Heart left ventricle (tissue), 16 donors: ENCODE results near the gene ABCD1. TPM values are rescaled to one million over a fixed set of nuclear protein-coding genes. Genes with fewer than 3 reads are reported as not detected.
A peak's percentile ranks its signal among the peaks of the same experiment; 100 is the strongest.

Experiments
- ATAC-seq, 4 donors: fragments of 200-7000 bp; cut with Tn5 transposase; one replicate each; pipeline ENCODE4 v1.9.1; 2020 to 2022; ENCODE audit warnings: moderate library complexity in 4 of 4, mild to moderate bottlenecking in 3 of 4, moderate number of reproducible peaks in 1 of 4
- DNase-seq, 5 donors: peaks; one replicate each; pipeline ENCODE4 v3.0.0-alpha.2; 2020
- H3K27ac ChIP-seq, 12 donors: fragments of 200-600 bp; sonication (generic) in 4 of 12; one replicate each; pipeline versions ENCODE4 v1.5.0 to v1.8.0; 2016 to 2022; ENCODE audit warnings: mild to moderate bottlenecking in 2 of 12
- H3K27me3 ChIP-seq, 9 donors: fragments of 200-600 bp; sonication (generic) in 2 of 9; one replicate each; pipeline versions ENCODE4 v1.5.1 to v1.8.0; 2016 to 2022; ENCODE audit warnings: mild to moderate bottlenecking in 3 of 9
- H3K36me3 ChIP-seq, 9 donors: fragments of 200-600 bp; sonication (generic) in 2 of 9; one replicate each; pipeline versions ENCODE4 v1.5.0 to v1.8.0; 2018 to 2022; ENCODE audit warnings: mild to moderate bottlenecking in 2 of 9
- H3K4me1 ChIP-seq, 12 donors: fragments of 200-600 bp; sonication (generic) in 4 of 12; one replicate each; pipeline versions ENCODE4 v1.5.0 to v1.8.0; 2016 to 2022; ENCODE audit warnings: mild to moderate bottlenecking in 3 of 12
- H3K4me3 ChIP-seq, 12 donors: fragments of 200-600 bp; sonication (generic) in 4 of 12; one replicate each; pipeline versions ENCODE4 v1.5.0 to v1.8.0; 2017 to 2022; ENCODE audit warnings: mild to moderate bottlenecking in 9 of 12, moderate library complexity in 4 of 12
- H3K9me3 ChIP-seq, 12 donors: fragments of 200-600 bp; sonication (generic) in 4 of 12; one replicate each; pipeline versions ENCODE4 v1.5.0 to v1.8.0; 2016 to 2022; ENCODE audit warnings: mild to moderate bottlenecking in 1 of 12
- CTCF ChIP-seq, 12 donors: fragments of 200-600 bp; sonication (generic) in 4 of 12; IDR thresholded peaks; one replicate each; pipeline versions ENCODE4 v1.5.0 to v1.8.0; 2018 to 2022; ENCODE audit warnings: antibody characterized with exemption in 12 of 12, mild to moderate bottlenecking in 5 of 12
- POLR2A ChIP-seq, 2 donors: fragments of 450-650 bp; IDR thresholded peaks; one replicate each; pipeline ENCODE4 v1.6.1; 2017; ENCODE audit warnings: antibody characterized with exemption in 2 of 2, mild to moderate bottlenecking in 2 of 2, moderate library complexity in 2 of 2
- WGBS, 4 donors: extraction: QIAGEN DNeasy Blood & Tissue Kit in 2 of 4; methylation state at CpG; one replicate each; pipeline versions ENCODE4 v1.1.5 to v1.1.7; 2013 to 2018; 5-methylcytosine and 5-hydroxymethylcytosine counted together
- intact Hi-C, 10 donors: fragments of 100-400 bp; cut with DNase I; formaldehyde crosslinking; loops; one replicate each; pipeline versions ENCODE4 v1.11.1 to v1.14.2; 2022
- polyA plus RNA-seq, 2 donors: library from polyadenylated mRNA; stranded (reverse); fragments of 200-250 nt; gene quantifications; one replicate each; pipeline ENCODE4 v1.2.3, GENCODE V29; 2013
- total RNA-seq, 9 donors: library from RNA; depleted of rRNA in 2 of 9; stranded (reverse); fragments of >200 nt in 2 of 9; fragmentation: NEBNext Ultra II Directional in 3 of 9; extraction: Animal tissue kit (Norgen Biotek cat#: 25700) in 3 of 9; gene quantifications; one replicate each; pipeline versions ENCODE4 v1.1.0 to v1.2.4, GENCODE V29; 2016 to 2023
- donor health status: ischemic (EF 13 %, LVEDD 7.1; RV severe dilation, severe dysfunction).
- donor health status: healthy with polysubstance abuse.
- donor health status: DM: no; HTN: yes; CAD: no.
- donor health status: DM: no; HTN: no; CAD: no.
- donor health status: ischemic (EF 25% LVEDD 6.9; RV normal size, moderate dysfunction).
- donor health status: ischemic (EF 25% LVEDD 5.7; RV mildly dilated, moderate dysfunction).
- donor health status: healthy.
- donor health status: DM: yes; HTN: yes; CAD: no.
- donor health status: ischemic (EF 35%, LVEDD 5.7; RV mildly dilated, moderate dysfunction).
- donor health status: nonischemic (EF 11% LVEDD 7.7; RV severe dilation, severe dysfunction).
- donor health status: DM: yes; HTN: yes; CAD: no.
- donor health status: PGD.
- donor health status: ischemic (EF 29% LVEDD 5.4; RV normal size, mild dysfunction).
- donor health status: nonischemic (EF 23%, LVEDD 6.1; RV moderate dilation, normal function).

Gene ABCD1
- total and polyA plus RNA-seq, 11 donors: 12.9 to 25.6 (median 15.6) TPM

GRCh38 chrX:153765138-153766079 is 40.8 kb downstream of the ABCD1 start:
- Histone ChIP-seq H3K4me3 (peak overlapping the region in 2 of 12 donors; percentile 22 to 24), H3K9me3 (no peaks in the 10 kb centered on the region), H3K36me3 (no peaks in the 10 kb centered on the region), H3K4me1 (peaks cover 0 to 26% (median 5%) of the 10 kb centered on the region in 12 donors), H3K27me3 (peaks cover 0 to 4% (median 0%) of the 10 kb centered on the region in 9 donors), H3K27ac (peak overlapping the region in 9 of 12 donors; percentile 9 to 81 (median 30))
- 36 to 66% (median 53%) methylated on average over 6 to 27 of the region's 27 CpGs for WGBS, 4 donors
- intact Hi-C loops: loop anchor here in 3 of 10 donors (2.0 kb wide), 1 partner anchor 187 kb away; no protein-coding TSS in a partner anchor
- TF ChIP-seq POLR2A (IDR thresholded peaks at IDR 0.05): no peak
- TF ChIP-seq CTCF (IDR thresholded peaks at IDR 0.05): no peak
- ATAC-seq: peak; percentile 44 to 76 (median 60)
- DNase-seq: peak in 2 of 5 donors; percentile 27 to 49

GRCh38 chrX:153766098-153766817 is 41.6 kb downstream of the ABCD1 start:
- no peak for ATAC-seq
- peak overlapping the region in 3 of 12 donors; percentile 9 to 24 (median 22) for H3K4me3 ChIP-seq
- intact Hi-C loops: no loop called here

GRCh38 chrX:153766871-153767673 is 42.4 kb downstream of the ABCD1 start:
- ATAC-seq (no peak), DNase-seq (peak in 3 of 5 donors; percentile 16 to 20 (median 18))
- H3K27me3 ChIP-seq: no peaks in the 10 kb centered on the region
- no peak overlapping the region for H3K4me3 ChIP-seq
- intact Hi-C loops: no loop called here
- WGBS, 4 donors: 84 to 94% (median 91%) methylated on average over 47 to 56 of the region's 56 CpGs
- H3K9me3 ChIP-seq: no peaks in the 10 kb centered on the region
- H3K36me3 ChIP-seq: no peaks in the 10 kb centered on the region
- H3K27ac ChIP-seq: peak overlapping the region in 1 of 12 donors; percentile 81
- H3K4me1 ChIP-seq: peaks cover 0 to 26% (median 5%) of the 10 kb centered on the region in 12 donors
- no peak for TF ChIP-seq POLR2A (IDR thresholded peaks at IDR 0.05)

More at GRCh38 chrX:153766098-153766817, 41.6 kb downstream of the ABCD1 start:
- H3K36me3 ChIP-seq: no peaks in the 10 kb centered on the region
- no peaks in the 10 kb centered on the region for H3K9me3 ChIP-seq
- peak in 3 of 5 donors; percentile 14 to 23 (median 20) for DNase-seq
- H3K27ac ChIP-seq: peak overlapping the region in 4 of 12 donors; percentile 18 to 81 (median 42)
- H3K27me3 ChIP-seq: no peaks in the 10 kb centered on the region
- no peak for TF ChIP-seq CTCF (IDR thresholded peaks at IDR 0.05)
- no peak for TF ChIP-seq POLR2A (IDR thresholded peaks at IDR 0.05)
- 62 to 80% (median 70%) methylated on average over 21 of the region's 21 CpGs for WGBS, 4 donors
- H3K4me1 ChIP-seq: peaks cover 0 to 26% (median 5%) of the 10 kb centered on the region in 12 donors

- H3K27me3 ChIP-seq: no peaks in the 10 kb centered on the region
- H3K27ac ChIP-seq: no peak overlapping the region
- no peak overlapping the region for H3K4me3 ChIP-seq
- H3K9me3 ChIP-seq: no peaks in the 10 kb centered on the region
- intact Hi-C loops: no loop called here
- DNase-seq (peak in 1 of 5 donors; percentile 21), ATAC-seq (no peak)
- H3K4me1 ChIP-seq: peaks cover 0 to 26% (median 5%) of the 10 kb centered on the region in 12 donors
- TF ChIP-seq CTCF (IDR thresholded peaks at IDR 0.05) (no peak), POLR2A (IDR thresholded peaks at IDR 0.05) (no peak)
- H3K36me3 ChIP-seq: no peaks in the 10 kb centered on the region
- 80 to 96% (median 93%) methylated on average over 2 to 20 of the region's 20 CpGs for WGBS, 4 donors
Observed at GRCh38 chrX:153767674-153768055, 43.0 kb downstream of the ABCD1 start.
